Fibroblast of skin of right biceps (primary cell): ENCODE results near the gene MITF.
A peak's percentile ranks its signal among the peaks of the same experiment; 100 is the strongest.
"Not testable (repeated sequence)": the region's sequence is repeated elsewhere in the genome, so short reads cannot be mapped to it uniquely, and the experiment has no call there.

Source experiments
- DNase-seq: peaks from one replicate; pipeline ENCODE4 v3.0.0-alpha.2; 2013

Gene MITF

GRCh38 chr3:69791106-69791505 is 51.8 kb downstream of the MITF start:
- peak; percentile 69 for DNase-seq

DNA sequence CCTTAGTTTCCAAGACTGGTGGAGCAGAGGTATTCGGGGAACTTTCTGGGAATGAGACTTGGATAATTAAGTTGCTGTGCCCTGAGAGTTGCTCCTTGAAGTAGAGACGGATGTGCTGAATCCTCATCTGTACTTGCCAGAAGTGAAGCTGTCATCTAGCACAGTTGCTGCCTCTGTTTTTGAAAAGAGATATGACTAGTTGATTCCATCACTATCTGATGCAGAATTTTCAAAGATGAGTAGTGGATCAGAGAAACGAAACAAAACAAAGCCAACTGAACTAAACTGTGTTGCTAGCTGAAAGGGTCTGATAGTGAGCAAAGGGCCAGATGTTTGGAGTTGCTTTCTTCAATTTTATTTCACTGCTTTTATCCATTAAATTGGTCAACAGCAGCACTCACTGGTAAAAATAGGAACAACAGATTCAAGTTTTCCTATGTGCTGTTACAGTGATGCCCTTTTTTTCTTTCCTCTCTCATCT is 52.7 kb downstream of the MITF start:
- DNase-seq: peak; percentile 34

- not testable (repeated sequence) for DNase-seq
Measured at GRCh38 chr3:69796126-69796525, 56.9 kb downstream of the MITF start.

DNA sequence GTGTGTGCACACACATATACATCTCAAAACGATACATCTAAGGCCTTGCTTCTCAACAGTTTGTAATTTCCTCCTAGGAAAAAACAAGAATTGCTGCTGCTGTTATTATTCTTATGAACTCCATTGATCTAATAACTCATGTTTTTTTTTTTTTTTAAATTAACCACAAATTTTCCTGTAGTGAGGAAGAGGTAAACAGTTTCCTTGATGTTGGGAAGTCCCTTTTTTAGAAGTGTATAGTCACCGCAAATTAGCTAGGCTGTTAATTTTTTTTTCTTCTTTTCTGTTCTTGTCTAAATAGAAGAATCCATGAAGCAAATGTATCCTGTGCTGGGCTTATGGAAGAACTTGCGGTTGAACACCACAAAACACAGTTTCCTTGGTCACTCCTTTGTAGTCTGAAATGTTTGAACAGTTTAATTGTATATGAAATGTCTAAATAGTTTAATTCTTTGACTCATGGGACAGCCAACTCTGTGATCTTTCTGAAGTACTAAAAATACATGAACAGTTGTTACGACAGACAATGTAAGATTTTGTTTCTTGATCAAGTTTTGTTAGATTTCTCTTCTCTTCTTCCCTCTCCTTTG is 64.5 kb downstream of the MITF start:
- DNase-seq: no peak

DNA sequence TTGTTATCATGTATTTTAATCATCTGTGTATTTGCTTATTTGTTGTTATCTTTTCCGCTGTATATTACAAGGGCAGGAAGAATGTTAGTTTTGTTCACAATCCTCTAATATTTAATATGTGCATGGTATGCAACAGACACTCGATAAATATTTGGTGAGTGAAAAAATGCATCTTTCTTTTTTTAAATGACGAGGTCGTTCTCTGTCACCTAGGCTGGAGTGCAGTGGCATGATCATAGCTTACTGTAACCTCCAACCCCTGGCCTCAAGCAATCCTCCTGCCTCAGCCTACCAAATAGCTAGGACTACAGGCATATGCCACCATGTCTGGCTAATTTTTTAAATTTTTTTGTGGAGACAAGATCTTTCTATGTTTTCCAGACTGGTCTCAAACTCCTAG is 66.2 kb downstream of the MITF start:
- DNase-seq: no peak

GRCh38 chr3:69806735-69807438 is 67.6 kb downstream of the MITF start:
- DNase-seq: peak; percentile 83

GRCh38 chr3:69807674-69808073 is 68.4 kb downstream of the MITF start:
- DNase-seq: no peak

DNA sequence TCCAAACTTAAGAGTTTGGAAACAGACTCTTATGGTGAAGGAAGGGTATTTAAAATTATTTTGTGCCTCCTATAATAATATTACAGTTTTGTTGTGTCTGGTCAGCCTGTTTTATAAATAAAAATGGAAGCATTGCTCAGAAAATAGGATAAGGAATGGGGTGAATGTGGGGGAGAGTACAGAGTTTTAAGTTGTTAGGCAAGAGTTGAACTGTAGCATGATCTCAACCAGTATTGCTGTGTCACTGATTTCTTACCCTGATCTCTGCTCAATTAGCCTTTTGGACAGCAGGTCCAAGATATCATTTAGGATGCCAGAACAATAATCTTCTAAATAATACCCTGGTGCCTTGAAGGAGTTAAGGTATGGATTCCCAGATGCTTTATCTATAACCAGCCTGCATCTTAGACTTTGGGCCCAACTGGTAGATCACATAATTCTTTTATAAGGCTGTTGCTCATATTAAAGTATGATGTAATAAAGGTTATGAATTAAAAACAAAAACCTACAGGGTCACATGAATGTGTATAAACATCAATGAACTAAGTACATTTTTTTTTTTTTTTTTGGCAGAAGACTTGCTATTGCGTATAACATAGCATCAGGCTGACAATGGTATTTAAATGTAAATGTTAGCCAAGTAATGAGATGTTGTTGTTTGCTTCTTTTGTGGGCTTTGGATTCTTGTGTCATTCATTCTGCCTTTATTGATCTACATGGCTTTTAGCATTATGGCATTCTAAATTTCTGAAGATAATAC is 70.0 kb downstream of the MITF start:
- no peak for DNase-seq

GRCh38 chr3:69811452-69812401 is 72.5 kb downstream of the MITF start:
- DNase-seq: no peak

- DNase-seq: no peak
Measured at GRCh38 chr3:69815970-69816369, 76.7 kb downstream of the MITF start.

- DNase-seq: no peak
Measured at GRCh38 chr3:69817988-69818387, 78.7 kb downstream of the MITF start.

DNA sequence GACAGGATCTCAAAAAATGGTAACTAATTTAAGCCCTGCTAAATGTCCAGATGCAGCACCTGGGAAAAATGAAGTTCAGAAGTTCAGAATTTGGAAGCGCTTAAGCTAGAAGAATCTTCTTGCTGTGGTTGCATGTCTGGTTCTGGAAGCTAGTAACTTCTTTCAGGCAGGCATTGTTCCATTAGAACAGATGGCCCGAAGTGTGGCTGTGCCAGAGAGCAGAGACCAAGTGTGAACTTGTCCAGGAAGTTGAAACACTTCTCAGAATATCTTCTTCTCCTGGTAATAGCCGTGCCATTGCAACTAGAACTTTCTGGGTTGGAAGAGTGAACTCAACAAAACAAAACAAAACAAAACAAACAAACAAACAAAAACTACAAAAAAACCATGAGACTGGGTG is 80.0 kb downstream of the MITF start:
- DNase-seq: no peak

- DNase-seq: peak; percentile 53
Measured at GRCh38 chr3:69821133-69821532, 81.9 kb downstream of the MITF start.

GRCh38 chr3:69823743-69824142 is 84.5 kb downstream of the MITF start:
- DNase-seq: peak; percentile 42

DNA sequence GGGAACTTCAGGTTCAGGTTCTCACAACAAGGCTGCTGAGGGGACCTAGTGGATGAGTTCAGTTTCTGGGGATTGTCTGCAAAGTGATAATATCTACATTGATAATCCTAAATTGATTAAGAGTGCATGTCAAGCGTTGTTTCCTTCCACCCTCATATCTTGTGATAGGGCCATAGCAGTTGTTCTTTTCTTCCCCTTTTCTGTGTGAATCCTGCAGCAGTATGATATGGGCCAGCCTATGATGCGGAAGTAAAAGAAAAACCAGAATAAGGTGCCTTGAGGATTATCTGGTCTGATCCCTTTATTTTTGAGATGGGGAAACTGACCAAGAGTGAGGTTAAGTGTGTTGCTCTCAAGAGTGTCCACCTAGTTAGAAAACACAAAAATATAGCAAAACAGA is 86.2 kb downstream of the MITF start:
- DNase-seq: no peak

GRCh38 chr3:69827127-69827526 is 87.9 kb downstream of the MITF start:
- no peak for DNase-seq

DNA sequence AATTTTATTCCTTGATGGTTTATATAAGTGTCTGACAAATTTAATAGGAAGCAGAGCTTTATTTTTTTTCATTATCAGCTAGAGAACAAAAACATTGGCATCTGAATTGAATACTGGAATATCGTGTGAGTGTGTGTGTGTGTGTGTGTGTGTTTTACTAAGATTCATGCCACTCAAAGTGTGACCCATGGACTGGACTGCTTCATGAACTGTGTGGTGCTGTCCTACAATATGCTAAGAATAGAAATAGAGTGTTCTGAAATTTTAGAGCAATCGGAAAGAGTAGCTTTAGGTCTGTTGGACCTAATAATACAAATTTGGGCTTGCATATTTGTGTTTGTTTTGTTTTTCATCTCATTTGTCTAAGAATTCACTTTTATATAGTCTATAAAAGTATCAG is 89.6 kb downstream of the MITF start:
- no peak for DNase-seq

DNA sequence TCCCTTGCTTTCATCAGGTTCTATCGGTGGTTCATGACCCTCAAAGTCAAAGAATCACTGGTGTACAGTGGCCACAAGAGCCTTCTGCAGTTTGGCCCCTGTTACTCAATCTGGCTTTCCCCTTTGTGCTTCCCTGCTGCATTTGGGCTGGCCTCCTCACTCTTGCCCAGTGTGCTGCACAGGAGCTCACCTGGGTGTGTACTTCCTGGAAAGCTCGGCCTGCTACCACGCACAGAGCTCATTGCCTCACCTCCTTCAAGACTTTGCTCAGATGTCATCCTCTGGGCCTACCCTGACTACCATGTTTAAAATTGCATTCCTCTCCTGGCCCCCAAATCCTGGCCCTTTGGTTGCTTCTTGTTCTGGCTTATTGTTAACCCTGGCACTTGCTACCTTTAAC is 90.9 kb downstream of the MITF start:
- DNase-seq: no peak

- DNase-seq: no peak
Measured at GRCh38 chr3:69831737-69832136, 92.5 kb downstream of the MITF start.

DNA sequence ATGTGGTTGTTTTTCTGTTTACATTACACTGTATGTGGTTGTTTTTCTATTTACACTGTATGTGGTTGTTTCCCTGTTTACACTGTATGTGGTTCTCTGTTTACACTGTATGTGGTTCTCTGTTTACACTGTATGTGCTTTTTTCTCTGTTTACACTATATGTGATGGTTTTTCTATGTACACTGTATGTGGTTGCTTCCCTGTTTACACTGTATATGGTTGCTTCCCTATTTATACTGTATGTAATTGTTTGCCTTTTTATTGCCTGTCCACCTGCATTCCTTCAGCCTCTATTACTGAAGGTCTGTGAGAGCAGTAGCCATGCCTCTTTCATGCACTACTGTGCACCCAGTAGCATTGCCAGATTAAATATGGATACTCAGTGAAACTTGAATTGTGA is 94.3 kb downstream of the MITF start:
- no peak for DNase-seq

DNA sequence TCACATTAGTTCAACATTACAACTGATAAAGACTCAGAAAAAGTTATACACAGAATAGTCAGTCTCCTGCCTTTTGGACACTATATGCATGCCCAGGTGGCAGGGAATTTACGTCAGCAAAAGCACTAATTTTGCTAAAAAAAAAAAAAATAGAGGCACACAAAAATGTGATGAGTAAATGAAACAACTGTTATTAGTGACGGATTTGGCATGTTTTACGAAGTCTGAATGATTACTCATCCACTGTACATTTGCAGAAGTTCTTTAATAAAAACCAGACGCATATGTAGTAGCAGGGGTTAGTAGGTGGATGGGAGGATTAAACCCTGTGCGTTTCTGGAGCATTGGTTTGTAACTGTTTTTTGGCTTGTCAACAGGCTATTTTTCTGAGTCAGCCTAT is 99.0 kb downstream of the MITF start:
- DNase-seq: peak; percentile 97

DNA sequence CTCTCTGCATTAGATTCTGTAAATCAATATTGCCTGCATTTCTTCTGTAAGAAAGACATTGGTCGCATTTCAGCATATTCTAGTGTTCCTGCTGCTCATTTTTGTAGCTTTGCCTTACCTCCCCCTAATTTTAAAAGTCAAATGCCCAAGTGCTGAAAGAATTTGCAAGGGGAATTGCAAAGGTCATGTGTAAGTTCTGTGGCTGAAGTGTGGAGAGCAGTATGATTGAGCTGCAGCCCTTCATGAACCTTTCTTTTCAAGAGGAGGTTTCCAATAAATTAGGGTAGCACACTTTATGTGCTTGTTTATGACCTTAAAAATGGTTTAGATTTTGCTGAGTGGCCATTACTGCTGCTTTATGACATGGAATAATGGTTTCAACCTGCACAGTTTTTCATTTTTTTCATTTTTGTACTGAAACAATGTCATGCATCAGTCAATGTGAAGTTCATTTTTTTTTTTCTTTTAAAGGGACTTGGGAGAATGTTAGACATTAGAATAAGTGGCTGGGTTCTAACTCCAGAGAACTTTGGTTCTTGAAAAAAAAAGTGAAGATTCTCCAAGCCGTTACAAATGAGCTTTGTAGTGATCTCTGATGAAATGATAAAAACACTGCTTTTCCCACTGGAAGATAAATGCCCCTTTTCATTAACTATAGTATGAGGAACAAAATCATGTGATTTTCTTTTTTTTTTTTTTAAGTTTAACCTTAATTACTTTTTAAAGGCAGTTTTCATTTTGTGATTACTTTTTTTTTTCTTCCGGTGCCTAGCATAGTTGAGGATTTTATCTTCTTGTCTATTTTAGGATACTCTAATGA is 99.6 kb downstream of the MITF start:
- peak; percentile 70 for DNase-seq
